Right atrium auricular region (tissue), 2 donors: ENCODE measurements around the gene GTPBP4. TPM values are rescaled to one million over a fixed set of nuclear protein-coding genes. Genes with fewer than 3 reads are reported as not detected.

Experiments used
- DNase-seq: peaks from one replicate; pipeline ENCODE4 v3.0.0-alpha.2; 2019; ENCODE audit warnings: low spot score
- H3K27ac ChIP-seq, 2 donors: fragments of 200-600 bp; sonication (generic); 1 replicate in 1 of 2; 2 replicates in 1 of 2; pipeline ENCODE4 v1.5.1; 2016 to 2019
- H3K27me3 ChIP-seq, 2 donors: fragments of 200-600 bp; sonication (generic); one replicate each; pipeline versions ENCODE4 v1.5.1 to v1.6.0; 2017 to 2019
- H3K36me3 ChIP-seq: fragments of 200-600 bp; sonication (generic); one replicate; pipeline ENCODE4 v1.5.1; 2016
- H3K4me1 ChIP-seq, 2 donors: fragments of 200-600 bp; sonication (generic); one replicate each; pipeline versions ENCODE4 v1.5.1 to v1.6.0; 2017 to 2019
- H3K4me3 ChIP-seq, 2 donors: fragments of 200-600 bp; sonication (generic); 1 replicate in 1 of 2; 2 replicates in 1 of 2; pipeline ENCODE4 v1.5.1; 2017 to 2019; ENCODE audit warnings: mild to moderate bottlenecking in 1 of 2, moderate library complexity in 1 of 2
- H3K9me3 ChIP-seq, 2 donors: fragments of 200-600 bp; sonication (generic); one replicate each; pipeline ENCODE4 v1.5.1; 2019
- CTCF ChIP-seq, 2 donors: fragments of 200-600 bp; sonication (generic); IDR thresholded peaks; one replicate each; pipeline ENCODE4 v1.5.1; 2019; ENCODE audit warnings: antibody characterized with exemption in 2 of 2
- total RNA-seq, 2 donors: library from RNA; depleted of rRNA; stranded (reverse); fragments of >200 nt; gene quantifications; one replicate each; pipeline ENCODE4 v1.1.0, GENCODE V29; 2016

GTPBP4 gene
- total RNA-seq, 2 donors from 2014 or later: 14.4 to 14.6 TPM

- H3K27me3 ChIP-seq: no peaks in the 10 kb centered on the region
- H3K27ac ChIP-seq: no peak overlapping the region
- no peaks in the 10 kb centered on the region for H3K36me3 ChIP-seq
- H3K9me3 ChIP-seq: peaks cover 0 to 13% of the 10 kb centered on the region in 2 donors
- no peak for TF ChIP-seq CTCF (IDR thresholded peaks at IDR 0.05)
- H3K4me3 ChIP-seq: no peak overlapping the region
- no peak for DNase-seq
- H3K4me1 ChIP-seq: peaks cover 0 to 22% of the 10 kb centered on the region in 2 donors
Observed at GRCh38 chr10:983401-983800, 4.8 kb upstream of the GTPBP4 start.

GRCh38 chr10:983971-984655 is 4.1 kb upstream of the GTPBP4 start:
- Histone ChIP-seq H3K36me3 (no peaks in the 10 kb centered on the region), H3K4me3 (no peak overlapping the region), H3K27me3 (no peaks in the 10 kb centered on the region), H3K27ac (no peak overlapping the region), H3K9me3 (peaks cover 0 to 6% of the 10 kb centered on the region in 2 donors), H3K4me1 (peaks cover 0 to 27% of the 10 kb centered on the region in 2 donors)
- TF ChIP-seq CTCF (IDR thresholded peaks at IDR 0.05): no peak
- DNase-seq: no peak

DNA sequence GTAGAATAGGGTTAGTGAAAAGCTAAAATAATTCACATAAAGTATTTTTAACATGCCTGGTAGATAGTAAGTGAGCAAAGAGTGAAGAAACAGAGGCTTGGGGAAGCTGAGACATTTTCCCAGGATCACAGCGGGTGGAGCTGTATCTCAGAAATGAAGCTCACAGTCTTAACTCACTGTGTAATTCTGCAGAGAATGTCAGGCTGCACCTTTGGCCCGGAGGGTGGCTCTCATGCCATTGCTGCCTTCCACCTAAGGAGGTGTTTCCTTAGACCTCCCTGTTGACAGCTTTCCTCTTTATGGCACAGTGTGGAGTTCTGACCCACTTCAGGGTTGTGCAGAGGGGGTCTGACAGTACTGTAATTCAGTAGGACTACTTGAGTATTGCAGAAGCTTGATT is 2.9 kb upstream of the GTPBP4 start:
- Histone ChIP-seq H3K27ac (no peak overlapping the region), H3K27me3 (no peaks in the 10 kb centered on the region), H3K36me3 (no peaks in the 10 kb centered on the region), H3K4me3 (no peak overlapping the region), H3K4me1 (peaks cover 0 to 39% of the 10 kb centered on the region in 2 donors), H3K9me3 (no peaks in the 10 kb centered on the region)
- no peak for TF ChIP-seq CTCF (IDR thresholded peaks at IDR 0.05)
- no peak for DNase-seq

DNA sequence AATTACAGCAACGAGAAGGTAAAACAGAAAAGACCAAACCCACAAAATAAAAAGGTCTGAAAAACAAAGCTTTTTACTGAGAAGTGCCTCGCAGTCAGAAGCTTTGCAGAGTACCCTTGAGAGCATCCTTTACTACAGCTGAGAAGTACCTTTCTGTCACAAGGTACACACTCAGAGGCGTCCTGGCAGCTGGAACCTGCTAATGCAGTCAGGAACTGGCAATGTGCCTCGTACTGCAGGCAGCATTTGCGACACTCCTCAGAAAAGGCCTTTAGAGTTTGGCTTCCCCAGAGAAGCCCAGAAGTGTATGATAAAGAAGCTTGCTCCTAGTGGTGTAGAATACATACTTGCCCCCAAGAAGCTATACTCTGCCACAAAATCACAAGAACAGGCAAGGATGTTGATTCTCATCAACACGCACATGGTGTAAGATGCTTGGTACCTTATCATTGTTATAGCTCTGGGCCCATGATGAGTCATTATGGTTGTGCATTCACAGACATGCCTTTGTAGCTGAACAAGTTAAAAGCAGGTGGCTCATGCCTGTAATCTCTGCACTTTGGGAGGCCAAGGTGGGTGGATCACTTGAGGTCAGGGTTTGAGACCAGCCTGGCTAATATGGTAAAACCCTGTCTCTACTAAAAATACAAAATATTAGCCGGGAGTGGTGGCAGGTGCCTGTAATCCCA is 2.0 kb upstream of the GTPBP4 start:
- TF ChIP-seq CTCF (IDR thresholded peaks at IDR 0.05): no peak
- peaks cover 0 to 45% of the 10 kb centered on the region in 2 donors for H3K4me1 ChIP-seq
- no peak overlapping the region for H3K27ac ChIP-seq
- H3K36me3 ChIP-seq: no peaks in the 10 kb centered on the region
- H3K4me3 ChIP-seq: no peak overlapping the region
- H3K9me3 ChIP-seq: no peaks in the 10 kb centered on the region
- H3K27me3 ChIP-seq: no peaks in the 10 kb centered on the region
- no peak for DNase-seq

DNA sequence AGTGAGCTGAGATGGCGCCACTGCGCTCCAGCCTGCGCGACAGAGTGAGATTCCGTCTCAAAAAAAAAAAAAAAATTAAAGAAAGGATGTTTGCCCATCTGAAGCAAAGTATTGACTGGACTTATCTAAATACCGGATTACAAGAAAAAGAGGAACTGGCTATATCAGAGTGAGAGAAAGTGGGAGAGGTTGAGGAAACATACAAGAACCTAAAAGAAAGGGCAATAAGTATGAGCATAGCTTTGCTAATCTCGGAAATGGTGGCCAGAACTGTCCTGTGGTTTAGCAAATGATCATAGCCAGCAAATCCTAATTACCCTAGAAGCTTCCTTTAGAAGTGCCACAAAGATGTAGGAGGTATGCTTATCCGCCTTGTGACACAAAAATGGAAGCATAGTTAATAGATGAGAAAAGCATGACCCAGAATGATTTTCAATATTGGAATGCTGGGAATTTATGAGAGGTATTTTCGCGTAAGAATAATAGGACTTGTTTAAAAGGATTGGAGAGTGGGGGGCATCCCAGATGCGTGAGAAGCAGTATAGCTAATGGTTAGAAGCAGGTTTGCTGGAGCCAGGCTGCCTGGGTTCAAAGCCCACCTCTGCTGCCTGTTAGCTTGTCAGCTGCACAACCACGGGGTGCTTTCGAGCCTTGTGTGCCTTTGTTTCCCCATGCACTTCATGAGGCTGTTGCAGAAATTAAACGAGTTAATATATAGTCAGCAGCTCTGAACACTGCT is 1.2 kb upstream of the GTPBP4 start:
- no peaks in the 10 kb centered on the region for H3K27me3 ChIP-seq
- peak overlapping the region; percentile 94 to 95 for H3K27ac ChIP-seq
- H3K4me3 ChIP-seq: peak overlapping the region; percentile 61 to 96
- DNase-seq: no peak
- H3K36me3 ChIP-seq: no peaks in the 10 kb centered on the region
- H3K9me3 ChIP-seq: no peaks in the 10 kb centered on the region
- no peak for TF ChIP-seq CTCF (IDR thresholded peaks at IDR 0.05)
- H3K4me1 ChIP-seq: peaks cover 0 to 45% of the 10 kb centered on the region in 2 donors
